Mesenchymal stem cell (in vitro differentiated cells and primary cell): Measurements from ENCODE around the gene KCTD18. TPM values are rescaled to one million over a fixed set of nuclear protein-coding genes. Genes with fewer than 3 reads are reported as not detected.

Experiments used
- DNase-seq: peaks from one replicate; pipeline ENCODE4 v3.0.0-alpha.2; 2013
- H2AFZ ChIP-seq: one replicate; pipeline ENCODE4 v1.6.1; 2013; ENCODE audit warnings: low read depth, mild to moderate bottlenecking, control low read depth, inconsistent platforms, low read length, moderate library complexity
- H2AK5ac ChIP-seq: 2 replicates; pipeline ENCODE4 v1.6.1; 2013; ENCODE audit warnings: low read length, moderate library complexity, mild to moderate bottlenecking, inconsistent platforms; ENCODE audit not compliant: severe bottlenecking
- H2BK120ac ChIP-seq: one replicate; pipeline ENCODE4 v1.6.1; 2013; ENCODE audit warnings: low read depth, mild to moderate bottlenecking, inconsistent platforms, low read length, moderate library complexity
- H2BK12ac ChIP-seq, 2 experiments: one replicate each; pipeline ENCODE4 v1.6.1; 2013; ENCODE audit warnings: inconsistent platforms in 2 of 2, low read length in 2 of 2, mild to moderate bottlenecking in 2 of 2, moderate library complexity in 2 of 2, control low read depth in 1 of 2
- H2BK15ac ChIP-seq: one replicate; pipeline ENCODE4 v1.6.1; 2013; ENCODE audit warnings: mild to moderate bottlenecking, low read depth, inconsistent platforms; ENCODE audit not compliant: poor library complexity, severe bottlenecking
- H2BK5ac ChIP-seq: 2 replicates; pipeline ENCODE4 v1.6.1; 2013; ENCODE audit warnings: low read depth, mild to moderate bottlenecking, low read length, control low read depth, inconsistent platforms; ENCODE audit not compliant: poor library complexity, severe bottlenecking
- H3K14ac ChIP-seq, 2 experiments: one replicate each; pipeline ENCODE4 v1.6.1; 2013; ENCODE audit warnings: inconsistent platforms in 2 of 2, low read length in 2 of 2, control low read depth in 1 of 2, mild to moderate bottlenecking in 1 of 2, moderate library complexity in 1 of 2
- H3K18ac ChIP-seq, 2 experiments: one replicate each; pipeline ENCODE4 v1.6.1; 2013; ENCODE audit warnings: inconsistent platforms in 2 of 2, low read length in 2 of 2, control low read depth in 1 of 2, low read depth in 1 of 2, mild to moderate bottlenecking in 1 of 2
- H3K23ac ChIP-seq, 2 experiments: one replicate each; pipeline ENCODE4 v1.6.1; 2013; ENCODE audit warnings: inconsistent platforms in 2 of 2, low read length in 2 of 2, mild to moderate bottlenecking in 2 of 2, moderate library complexity in 2 of 2, control low read depth in 1 of 2
- H3K27ac ChIP-seq: 2 replicates; pipeline ENCODE4 v1.5.1; 2013; ENCODE audit warnings: mild to moderate bottlenecking, moderate library complexity, low read length, control low read depth, inconsistent platforms; ENCODE audit not compliant: poor library complexity, severe bottlenecking
- H3K27me3 ChIP-seq, 2 experiments: 2 replicates each; pipeline versions ENCODE4 v1.6.1 to v1.7.0; 2013; ENCODE audit warnings: low read length in 2 of 2, mild to moderate bottlenecking in 2 of 2, moderate library complexity in 2 of 2, control low read depth in 1 of 2, inconsistent platforms in 1 of 2; ENCODE audit not compliant: control insufficient read depth in 1 of 2, insufficient read depth in 1 of 2
- H3K36me3 ChIP-seq, 2 experiments: 2 replicates each; pipeline versions ENCODE4 v1.6.1 to v1.7.0; 2013; ENCODE audit warnings: low read length in 2 of 2, control low read depth in 1 of 2, inconsistent platforms in 1 of 2, low read depth in 1 of 2, mild to moderate bottlenecking in 1 of 2; ENCODE audit not compliant: insufficient read depth in 2 of 2, control insufficient read depth in 1 of 2
- H3K4ac ChIP-seq, 2 experiments: one replicate each; pipeline ENCODE4 v1.6.1; 2013; ENCODE audit warnings: inconsistent platforms in 2 of 2, low read length in 2 of 2, mild to moderate bottlenecking in 2 of 2, moderate library complexity in 2 of 2, control low read depth in 1 of 2, low read depth in 1 of 2
- H3K4me1 ChIP-seq: 2 replicates; pipeline ENCODE4 v1.6.1; 2013; ENCODE audit warnings: low read depth, low read length, control low read depth; ENCODE audit not compliant: control insufficient read depth, insufficient read depth
- H3K4me2 ChIP-seq: 2 replicates; pipeline ENCODE4 v1.6.1; 2013; ENCODE audit warnings: low read length, mild to moderate bottlenecking, inconsistent platforms; ENCODE audit not compliant: poor library complexity, severe bottlenecking
- H3K4me3 ChIP-seq, 2 experiments: 2 replicates each; pipeline versions ENCODE4 v1.5.1 to v1.7.0; 2013; ENCODE audit warnings: low read length in 2 of 2, mild to moderate bottlenecking in 2 of 2, control low read depth in 1 of 2, low read depth in 1 of 2; ENCODE audit not compliant: insufficient read depth in 1 of 2
- H3K79me1 ChIP-seq: replicated peaks from 2 replicates; pipeline ENCODE4 v1.6.1; 2013; ENCODE audit warnings: mild to moderate bottlenecking, control low read depth, low read length, inconsistent platforms; ENCODE audit not compliant: poor library complexity, severe bottlenecking
- H3K9ac ChIP-seq: 2 replicates; pipeline ENCODE4 v1.7.0; 2013; ENCODE audit warnings: mild to moderate bottlenecking, low read length, moderate library complexity
- H3K9me3 ChIP-seq: 2 replicates; pipeline ENCODE4 v1.7.0; 2013; ENCODE audit warnings: mild to moderate bottlenecking, low read length; ENCODE audit not compliant: control insufficient read depth
- H4K8ac ChIP-seq: one replicate; pipeline ENCODE4 v1.6.1; 2013; ENCODE audit warnings: inconsistent platforms, mild to moderate bottlenecking, low read length, moderate library complexity
- H4K91ac ChIP-seq: one replicate; pipeline ENCODE4 v1.6.1; 2013; ENCODE audit warnings: mild to moderate bottlenecking, low read length, inconsistent platforms
- WGBS: methylation state at CpG from one replicate; pipeline ENCODE4 v1.1.7; 2013; ENCODE audit warnings: mixed read lengths; 5-methylcytosine and 5-hydroxymethylcytosine counted together
- polyA plus RNA-seq, 2 experiments: library from polyadenylated mRNA; stranded (reverse); fragments of 200-250 nt; gene quantifications; one replicate each; pipeline ENCODE4 v1.2.3, GENCODE V29; 2013

Gene KCTD18
- polyA plus RNA-seq (2013, experiment 1 of 2) = 6.8 TPM
- polyA plus RNA-seq (2013, experiment 2 of 2) = 8.0 TPM

GRCh38 chr2:200509612-200510433, at the start of gene KCTD18:
TSS of gene KCTD18 (minus strand) at chr2:200510068. CDS start at chr2:200507016, 3,052 bp downstream.
- Histone ChIP-seq H4K8ac (peak within 1 kb of the TSS; percentile 94), H4K91ac (peak within 1 kb of the TSS; percentile 66), H3K14ac (peak within 1 kb of the TSS; percentile 58 to 81), H3K27me3 (peaks cover 17 to 24% of the 10 kb centered on the region in 2 experiments), H3K23ac (peak within 1 kb of the TSS in 1 of 2 experiments; percentile 98), H2BK5ac (no peak within 1 kb of the TSS), H2AK5ac (peak within 1 kb of the TSS; percentile 8), H3K4ac (peak within 1 kb of the TSS; percentile 68 to 91), H3K9ac (peak within 1 kb of the TSS; percentile 96), H3K4me3 (peak within 1 kb of the TSS; percentile 80 to 94), H3K18ac (peak within 1 kb of the TSS; percentile 87 to 88), H2BK120ac (no peak within 1 kb of the TSS), H3K9me3 (no peaks in the 10 kb centered on the region), H2BK15ac (peak within 1 kb of the TSS; percentile 55), H2BK12ac (peak within 1 kb of the TSS in 1 of 2 experiments; percentile 63), H3K79me1 (peaks cover 20% of the 10 kb centered on the region), H2AFZ (peak within 1 kb of the TSS; percentile 86), H3K4me2 (peak within 1 kb of the TSS; percentile 87), H3K27ac (peak within 1 kb of the TSS; percentile 11), H3K4me1 (peaks cover 2% of the 10 kb centered on the region), H3K36me3 (peaks cover 0 to 18% of the 10 kb centered on the region in 2 experiments)
- peak; percentile 83 for DNase-seq
- 3% methylated on average over 62 of the region's 78 CpGs for WGBS

GRCh38 chr2:200540793-200541192, 30.9 kb upstream of the KCTD18 start:
- no peak overlapping the region for H2BK12ac ChIP-seq
- no peaks in the 10 kb centered on the region for H3K9me3 ChIP-seq
- no peak overlapping the region for H3K4me3 ChIP-seq
- H3K9ac ChIP-seq = no peak overlapping the region
- H2AFZ ChIP-seq = no peak overlapping the region
- H3K14ac ChIP-seq = no peak overlapping the region
- H3K36me3 ChIP-seq = peaks cover 0 to 31% of the 10 kb centered on the region in 2 experiments
- H2BK120ac ChIP-seq = no peak overlapping the region
- no peak overlapping the region for H3K23ac ChIP-seq
- H3K27me3 ChIP-seq = no peaks in the 10 kb centered on the region
- no peak overlapping the region for H3K4ac ChIP-seq
- peaks cover 4% of the 10 kb centered on the region for H3K79me1 ChIP-seq
- no peak for DNase-seq
- no peak overlapping the region for H4K8ac ChIP-seq
- no peak overlapping the region for H3K4me2 ChIP-seq
- H2BK15ac ChIP-seq = no peak overlapping the region
- no peaks in the 10 kb centered on the region for H3K4me1 ChIP-seq
- H2BK5ac ChIP-seq = no peak overlapping the region
- H3K27ac ChIP-seq = no peak overlapping the region
- H2AK5ac ChIP-seq = no peak overlapping the region
- H3K18ac ChIP-seq = no peak overlapping the region
- no peak overlapping the region for H4K91ac ChIP-seq

GRCh38 chr2:200538139-200538538, 28.3 kb upstream of the KCTD18 start:
- no peak for DNase-seq
- H2AFZ ChIP-seq = no peak overlapping the region
- H2BK5ac ChIP-seq = no peak overlapping the region

GRCh38 chr2:200534572-200534971, 24.7 kb upstream of the KCTD18 start:
- H3K4ac ChIP-seq = no peak overlapping the region
- H2BK12ac ChIP-seq = no peak overlapping the region

More at GRCh38 chr2:200538139-200538538, 28.3 kb upstream of the KCTD18 start:
- no peak overlapping the region for H2BK12ac ChIP-seq
- H4K8ac ChIP-seq = no peak overlapping the region
- H3K27ac ChIP-seq = no peak overlapping the region
- 100% methylated on average over 1 of the region's 1 CpG for WGBS
- H3K9me3 ChIP-seq = no peaks in the 10 kb centered on the region
- peaks cover 0 to 25% of the 10 kb centered on the region in 2 experiments for H3K36me3 ChIP-seq
- H3K14ac ChIP-seq = no peak overlapping the region
- H3K27me3 ChIP-seq = no peaks in the 10 kb centered on the region
- H2AK5ac ChIP-seq = no peak overlapping the region
- H3K4me1 ChIP-seq = no peaks in the 10 kb centered on the region
- H3K18ac ChIP-seq = no peak overlapping the region
- H3K9ac ChIP-seq = no peak overlapping the region
- H3K4me2 ChIP-seq = no peak overlapping the region
- H3K4ac ChIP-seq = no peak overlapping the region
- no peak overlapping the region for H4K91ac ChIP-seq
- no peak overlapping the region for H2BK120ac ChIP-seq
- H3K79me1 ChIP-seq = peaks cover 6% of the 10 kb centered on the region
- no peak overlapping the region for H2BK15ac ChIP-seq
- H3K23ac ChIP-seq = no peak overlapping the region
- H3K4me3 ChIP-seq = no peak overlapping the region

More at GRCh38 chr2:200534572-200534971, 24.7 kb upstream of the KCTD18 start:
- H3K23ac ChIP-seq = no peak overlapping the region
- no peak overlapping the region for H2BK5ac ChIP-seq
- H3K14ac ChIP-seq = no peak overlapping the region
- no peak overlapping the region for H3K18ac ChIP-seq
- H2AK5ac ChIP-seq = no peak overlapping the region
- H4K91ac ChIP-seq = no peak overlapping the region
- no peak overlapping the region for H3K4me3 ChIP-seq
- no peaks in the 10 kb centered on the region for H3K27me3 ChIP-seq
- no peaks in the 10 kb centered on the region for H3K4me1 ChIP-seq
- H3K36me3 ChIP-seq = peaks cover 0 to 4% of the 10 kb centered on the region in 2 experiments
- no peak overlapping the region for H3K9ac ChIP-seq
- H3K4me2 ChIP-seq = no peak overlapping the region
- H3K27ac ChIP-seq = no peak overlapping the region
- no peak for DNase-seq
- H2BK120ac ChIP-seq = no peak overlapping the region
- peaks cover 19% of the 10 kb centered on the region for H3K79me1 ChIP-seq
- no peak overlapping the region for H4K8ac ChIP-seq
- no peak overlapping the region for H2AFZ ChIP-seq
- no peak overlapping the region for H2BK15ac ChIP-seq
- H3K9me3 ChIP-seq = no peaks in the 10 kb centered on the region
